Mucosa of descending colon (tissue), 3 donors: Measurements from ENCODE around the gene BRCA2. TPM values are rescaled to one million over a fixed set of nuclear protein-coding genes. Genes with fewer than 3 reads are reported as not detected.

Source experiments
- ATAC-seq: fragments of 200-7000 bp; cut with Tn5 transposase; one replicate; pipeline ENCODE4 v1.9.1; 2020; ENCODE audit warnings: mild to moderate bottlenecking, moderate library complexity
- DNase-seq, 3 donors: peaks; one replicate each; pipeline ENCODE4 v3.0.0-alpha.2; 2020
- H3K36me3 ChIP-seq: fragments of 200-600 bp; one replicate; pipeline ENCODE4 v1.8.0; 2021; ENCODE audit warnings: low read depth, mild to moderate bottlenecking
- H3K4me1 ChIP-seq: fragments of 200-600 bp; one replicate; pipeline ENCODE4 v1.8.0; 2021; ENCODE audit warnings: low read depth, mild to moderate bottlenecking
- H3K4me3 ChIP-seq: fragments of 200-600 bp; one replicate; pipeline ENCODE4 v1.8.0; 2021; ENCODE audit warnings: mild to moderate bottlenecking
- H3K9me3 ChIP-seq: fragments of 200-600 bp; one replicate; pipeline ENCODE4 v1.8.0; 2021; ENCODE audit warnings: mild to moderate bottlenecking
- CTCF ChIP-seq: fragments of 200-600 bp; IDR thresholded peaks from one replicate; pipeline ENCODE4 v1.8.0; 2022; ENCODE audit warnings: antibody characterized with exemption, mild to moderate bottlenecking
- intact Hi-C, 2 donors: fragments of 100-400 bp; cut with DNase I in 1 of 2; cut with micrococcal nuclease in 1 of 2; formaldehyde crosslinking; loops; one replicate each; pipeline versions ENCODE4 v1.11.0 to v1.11.1; 2022; cut with DNase I, micrococcal nuclease
- total RNA-seq, 3 donors: library from RNA; stranded (reverse); fragmentation: NEBNext Ultra II Directional in 2 of 3; extraction: Animal tissue kit (Norgen Biotek cat#: 25700) in 2 of 3; gene quantifications; one replicate each; pipeline versions ENCODE4 v1.2.1 to v1.2.4, GENCODE V29; 2021 to 2023
- donor health status: DM: no; HTN: no; CAD: no; lungs with moderate emphysema.
- donor health status: DM: no; HTN: no; CAD: no.
- donor health status: DM: no; HTN: yes; CAD: no.

Gene BRCA2
- total RNA-seq, 3 donors from 2014 or later, result 1.8 to 4.8 (median 2.5) TPM

- H3K4me1 ChIP-seq, result no peaks in the 10 kb centered on the region
- no peaks in the 10 kb centered on the region for H3K9me3 ChIP-seq
- TF ChIP-seq CTCF, result no peak
- intact Hi-C loops, result no loop called here
- H3K4me3 ChIP-seq, result no peak overlapping the region
- ATAC-seq (no peak), DNase-seq (no peak)
- H3K36me3 ChIP-seq, result no peaks in the 10 kb centered on the region
Observed at GRCh38 chr13:32376642-32377415, 61.5 kb downstream of the BRCA2 start.

GRCh38 chr13:32378012-32378411 is 62.7 kb downstream of the BRCA2 start:
- Histone ChIP-seq H3K36me3 (no peaks in the 10 kb centered on the region), H3K4me1 (no peaks in the 10 kb centered on the region), H3K4me3 (no peak overlapping the region), H3K9me3 (no peaks in the 10 kb centered on the region)
- DNase-seq (no peak), ATAC-seq (no peak)
- no peak for TF ChIP-seq CTCF
- intact Hi-C loops, result no loop called here

- no peaks in the 10 kb centered on the region for H3K36me3 ChIP-seq
- no peaks in the 10 kb centered on the region for H3K9me3 ChIP-seq
- peak; percentile 38 for ATAC-seq
- no peak overlapping the region for H3K4me3 ChIP-seq
- H3K4me1 ChIP-seq, result no peaks in the 10 kb centered on the region
- DNase-seq, result peak in 1 of 3 donors; percentile 53
- intact Hi-C loops, result no loop called here
- no peak for TF ChIP-seq CTCF
Observed at GRCh38 chr13:32381539-32381938, 66.2 kb downstream of the BRCA2 start.

- no peak for TF ChIP-seq CTCF
- Histone ChIP-seq H3K36me3 (no peaks in the 10 kb centered on the region), H3K4me3 (no peak overlapping the region), H3K9me3 (no peaks in the 10 kb centered on the region), H3K4me1 (no peaks in the 10 kb centered on the region)
- intact Hi-C loops, result no loop called here
- DNase-seq, result no peak
- ATAC-seq, result no peak
Observed at GRCh38 chr13:32383836-32384618, 68.7 kb downstream of the BRCA2 start.

- ATAC-seq (no peak), DNase-seq (no peak)
- Histone ChIP-seq H3K4me3 (no peak overlapping the region), H3K4me1 (no peaks in the 10 kb centered on the region), H3K36me3 (no peaks in the 10 kb centered on the region), H3K9me3 (no peaks in the 10 kb centered on the region)
- intact Hi-C loops, result no loop called here
- no peak for TF ChIP-seq CTCF
Observed at GRCh38 chr13:32384702-32385101, 69.4 kb downstream of the BRCA2 start.
